HL-60/S4 treated with retinoic acid at 250 ng/mL for 4 days and 3 days (cell line): ENCODE data around the gene HOXB7.

ENCODE experiments used
- in situ Hi-C: fragments of 300-500 bp; cut with MboI; formaldehyde crosslinking; loops from 2 replicates; pipeline ENCODE4 v1.7.0; 2022; ENCODE audit warnings: low sequenced_read_pairs

HOXB7 gene

GRCh38 chr17:48637323-48638260 lies 26.8 kb upstream of the HOXB7 start:
- in situ Hi-C loops: no loop called here

GRCh38 chr17:48636177-48637018 lies 25.6 kb upstream of the HOXB7 start:
- in situ Hi-C loops: no loop called here

GRCh38 chr17:48634493-48635208 lies 23.8 kb upstream of the HOXB7 start:
- in situ Hi-C loops: no loop called here

- in situ Hi-C loops: no loop called here
Observed at GRCh38 chr17:48633266-48633677, 22.5 kb upstream of the HOXB7 start.

- in situ Hi-C loops: no loop called here
Observed at GRCh38 chr17:48632579-48633265, 21.9 kb upstream of the HOXB7 start.

- in situ Hi-C loops: no loop called here
Observed at GRCh38 chr17:48631693-48632578, 21.1 kb upstream of the HOXB7 start.

GRCh38 chr17:48630925-48631692 lies 20.3 kb upstream of the HOXB7 start:
- in situ Hi-C loops: no loop called here

GRCh38 chr17:48630009-48630924 lies 19.4 kb upstream of the HOXB7 start:
- in situ Hi-C loops: no loop called here

GRCh38 chr17:48629411-48629759 lies 18.6 kb upstream of the HOXB7 start:
- in situ Hi-C loops: no loop called here

GRCh38 chr17:48628649-48629410 lies 18.0 kb upstream of the HOXB7 start:
- in situ Hi-C loops: no loop called here

- in situ Hi-C loops: no loop called here
Observed at GRCh38 chr17:48627623-48628521, 17.1 kb upstream of the HOXB7 start.

GRCh38 chr17:48627118-48627597 lies 16.3 kb upstream of the HOXB7 start:
- in situ Hi-C loops: no loop called here

GRCh38 chr17:48626245-48627117 lies 15.7 kb upstream of the HOXB7 start, which contains the start of gene HOXB9:
Gene HOXB9, minus strand, starts transcription at chr17:48626358. Its CDS starts 89 bp downstream, at chr17:48626269.
- in situ Hi-C loops: no loop called here

GRCh38 chr17:48625495-48626244 lies 14.9 kb upstream of the HOXB7 start:
- in situ Hi-C loops: no loop called here
